GM23248 (cell line): Measurements from ENCODE around the gene EFEMP1. TPM values are rescaled to one million over a fixed set of nuclear protein-coding genes. Genes with fewer than 3 reads are reported as not detected.

ENCODE experiments used
- DNase-seq: peaks from one replicate; pipeline ENCODE4 v3.0.0-alpha.2; 2015
- H2AFZ ChIP-seq: fragments of 200-600 bp; sonication (generic); 2 replicates; pipeline ENCODE4 v1.6.1; 2016; ENCODE audit warnings: antibody characterized with exemption
- H3F3A ChIP-seq: fragments of 200-600 bp; sonication (generic); 2 replicates; pipeline ENCODE4 v1.6.1; 2016; ENCODE audit warnings: mild to moderate bottlenecking, antibody characterized with exemption, mixed run types; ENCODE audit not compliant: insufficient read depth
- H3K27ac ChIP-seq: fragments of 200-600 bp; sonication (generic); 2 replicates; pipeline ENCODE4 v1.5.1; 2016; ENCODE audit warnings: mild to moderate bottlenecking
- H3K27me3 ChIP-seq: fragments of 200-600 bp; sonication (generic); replicated peaks from 2 replicates; pipeline ENCODE4 v1.6.1; 2016; ENCODE audit warnings: mild to moderate bottlenecking; ENCODE audit not compliant: insufficient read depth
- H3K36me3 ChIP-seq: fragments of 200-600 bp; sonication (generic); 2 replicates; pipeline ENCODE4 v1.6.1; 2016; ENCODE audit warnings: low read depth, mild to moderate bottlenecking
- H3K4me1 ChIP-seq: fragments of 200-600 bp; sonication (generic); 2 replicates; pipeline ENCODE4 v1.6.1; 2016; ENCODE audit warnings: mild to moderate bottlenecking; ENCODE audit not compliant: insufficient read depth
- H3K4me2 ChIP-seq: fragments of 200-600 bp; sonication (generic); one replicate; pipeline ENCODE4 v1.6.1; 2016; ENCODE audit warnings: mild to moderate bottlenecking; ENCODE audit not compliant: unreplicated experiment
- H3K4me3 ChIP-seq: fragments of 200-600 bp; sonication (generic); 2 replicates; pipeline ENCODE4 v1.5.1; 2016; ENCODE audit warnings: mild to moderate bottlenecking
- H3K79me2 ChIP-seq: fragments of 200-600 bp; sonication (generic); 2 replicates; pipeline ENCODE4 v1.6.1; 2016; ENCODE audit warnings: mild to moderate bottlenecking; ENCODE audit not compliant: insufficient read depth
- H3K9ac ChIP-seq: fragments of 200-600 bp; sonication (generic); 2 replicates; pipeline ENCODE4 v1.6.1; 2016; ENCODE audit warnings: mild to moderate bottlenecking
- H3K9me2 ChIP-seq: fragments of 200-600 bp; sonication (generic); 2 replicates; pipeline ENCODE4 v1.6.1; 2016; ENCODE audit warnings: mixed run types, mild to moderate bottlenecking, moderate library complexity; ENCODE audit not compliant: insufficient read depth
- H3K9me3 ChIP-seq: fragments of 200-600 bp; sonication (generic); one replicate; pipeline ENCODE4 v1.6.1; 2017; ENCODE audit warnings: low read depth
- H4K20me1 ChIP-seq: fragments of 200-600 bp; sonication (generic); 2 replicates; pipeline ENCODE4 v1.6.0; 2016; ENCODE audit not compliant: insufficient read depth
- EZH2 ChIP-seq: fragments of 200-600 bp; sonication (generic); IDR thresholded peaks from 2 replicates; pipeline ENCODE4 v1.6.1; 2018; ENCODE audit warnings: antibody characterized with exemption, mild to moderate bottlenecking; ENCODE audit not compliant: insufficient read depth, poor library complexity, severe bottlenecking
- EZH2phosphoT487 ChIP-seq: fragments of 200-600 bp; sonication (generic); IDR thresholded peaks from 2 replicates; pipeline ENCODE4 v1.6.1; 2018; ENCODE audit warnings: antibody characterized with exemption, moderate library complexity, mild to moderate bottlenecking, low read depth; ENCODE audit not compliant: insufficient read depth
- WGBS, 2 experiments: methylation state at CpG; one replicate each; pipeline ENCODE4 v1.1.6; 2015 to 2017; ENCODE audit warnings: low lambda C conversion rate in 2 of 2, low coverage in 1 of 2; ENCODE audit errors: missing lambda C conversion rate in 2 of 2; 5-methylcytosine and 5-hydroxymethylcytosine counted together
- in situ Hi-C: fragments of 300-500 bp; cut with MboI; formaldehyde crosslinking; loops from 2 replicates; pipeline ENCODE4 v1.15.0; 2020
- polyA plus RNA-seq: library from polyadenylated mRNA; unstranded; fragments of >200 nt; fragmentation: Nextera tagmentation; extraction: Ambion mirVana; gene quantifications from 2 replicates; pipeline ENCODE4 v1.2.1, GENCODE V29; 2016
- total RNA-seq: library from RNA; depleted of rRNA; stranded (reverse); fragments of >200 nt; shearing (Covaris generic); gene quantifications from 2 replicates; pipeline ENCODE4 v1.2.3, GENCODE V29; 2014

The EFEMP1 gene
- total and polyA plus RNA-seq, 2 experiments from 2014 or later: 1,133 to 1,343 TPM

- peaks cover 1% of the 10 kb centered on the region; the same call in 1 of the 2 replicates for H3K9me2 ChIP-seq
- no peak overlapping the region for H3K27ac ChIP-seq
- 0 out of 2 replicates have a peak, but pooled peaks cover 2% of the 10 kb centered on the region for H3F3A ChIP-seq
- no peak overlapping the region for H3K9ac ChIP-seq
- peaks cover 10% of the 10 kb centered on the region for H3K36me3 ChIP-seq
- H3K4me1 ChIP-seq: peaks cover 11% of the 10 kb centered on the region
- no peak overlapping the region for H3K4me3 ChIP-seq
- H3K4me2 ChIP-seq: no peak overlapping the region
- no peak overlapping the region for H2AFZ ChIP-seq
- no peaks in the 10 kb centered on the region for H3K9me3 ChIP-seq
- no peaks in the 10 kb centered on the region for H4K20me1 ChIP-seq
- DNase-seq: no peak
- peaks cover 24% of the 10 kb centered on the region for H3K79me2 ChIP-seq
- in situ Hi-C loops: no loop called here
- 33 to 61% methylated on average over 1 of the region's 1 CpG for WGBS, 2 experiments
- TF ChIP-seq EZH2phosphoT487 (no peak), EZH2 (no peak)
- peaks cover 15% of the 10 kb centered on the region; the same call in 1 of the 2 replicates for H3K27me3 ChIP-seq
Measured at GRCh38 chr2:55926246-55926645, 2.7 kb upstream of the EFEMP1 start.

- Histone ChIP-seq H2AFZ (peak overlapping the region; percentile 83), H3K9ac (peak overlapping the region; percentile 80), H4K20me1 (no peaks in the 10 kb centered on the region), H3K27me3 (0 out of 2 replicates have a peak, but pooled peaks cover 7% of the 10 kb centered on the region), H3K36me3 (peaks cover 33% of the 10 kb centered on the region), H3K4me1 (peaks cover 18% of the 10 kb centered on the region), H3F3A (peaks cover 16% of the 10 kb centered on the region; the same call in 1 of the 2 replicates), H3K9me3 (no peaks in the 10 kb centered on the region), H3K4me2 (peak overlapping the region; percentile 86), H3K4me3 (peak overlapping the region; percentile 97), H3K27ac (no peak overlapping the region), H3K9me2 (no peaks in the 10 kb centered on the region), H3K79me2 (peaks cover 45% of the 10 kb centered on the region)
- in situ Hi-C loops: no loop called here
- WGBS, 2 experiments: 2 to 3% methylated on average over 7 to 8 of the region's 8 CpGs
- TF ChIP-seq EZH2 (no peak), EZH2phosphoT487 (no peak)
- no peak for DNase-seq
Measured at GRCh38 chr2:55923982-55924321, 370 bp upstream of the EFEMP1 start.

GRCh38 chr2:55922291-55922907, 1.2 kb downstream of the EFEMP1 start:
- WGBS, 2 experiments: 66 to 68% methylated on average over 19 of the region's 19 CpGs
- Histone ChIP-seq H3K4me3 (peak overlapping the region; percentile 97), H3K79me2 (peaks cover 45% of the 10 kb centered on the region), H3K4me1 (peaks cover 18% of the 10 kb centered on the region), H4K20me1 (no peaks in the 10 kb centered on the region), H2AFZ (peak overlapping the region; percentile 83), H3K4me2 (peak overlapping the region; percentile 86), H3K27me3 (0 out of 2 replicates have a peak, but pooled peaks cover 7% of the 10 kb centered on the region), H3K9ac (peak overlapping the region; percentile 80), H3K36me3 (peaks cover 42% of the 10 kb centered on the region), H3F3A (peaks cover 16% of the 10 kb centered on the region), H3K27ac (no peak overlapping the region), H3K9me2 (no peaks in the 10 kb centered on the region), H3K9me3 (no peaks in the 10 kb centered on the region)
- DNase-seq: peak; percentile 16
- TF ChIP-seq EZH2 (no peak), EZH2phosphoT487 (no peak)
- in situ Hi-C loops: no loop called here

GRCh38 chr2:55919574-55919973, 4.0 kb downstream of the EFEMP1 start:
- Histone ChIP-seq H3K9me3 (no peaks in the 10 kb centered on the region), H3K9me2 (no peaks in the 10 kb centered on the region), H2AFZ (no peak overlapping the region), H3K27ac (no peak overlapping the region), H3K4me1 (peaks cover 35% of the 10 kb centered on the region), H3K79me2 (peaks cover 70% of the 10 kb centered on the region), H3K9ac (no peak overlapping the region), H3F3A (peaks cover 21% of the 10 kb centered on the region), H3K4me3 (no peak overlapping the region), H4K20me1 (no peaks in the 10 kb centered on the region), H3K36me3 (peaks cover 60% of the 10 kb centered on the region), H3K27me3 (no peaks in the 10 kb centered on the region), H3K4me2 (no peak overlapping the region)
- TF ChIP-seq EZH2 (no peak), EZH2phosphoT487 (no peak)
- WGBS, 2 experiments: 95 to 99% methylated on average over 3 of the region's 3 CpGs
- in situ Hi-C loops: no loop called here
- no peak for DNase-seq
